OCI-LY7 (cell line): ENCODE measurements around the gene STAMBPL1.

Experiments used
- EZH2phosphoT487 ChIP-seq: fragments of 200-600 bp; sonication (generic); IDR thresholded peaks from 2 replicates; pipeline ENCODE4 v1.6.1; 2018; ENCODE audit warnings: low read depth, borderline replicate concordance, mild to moderate bottlenecking, mixed run types, antibody characterized with exemption, low read length, moderate library complexity, mixed read lengths
- TF ChIP-seq, protein P1 (sequence below): fragments of 200-600 bp; sonication (generic); conservative IDR thresholded peaks from 2 replicates; pipeline ENCODE4 v1.5.1; 2014; ENCODE audit warnings: mild to moderate bottlenecking, antibody characterized with exemption, low read length, moderate library complexity, mixed read lengths

DNA sequence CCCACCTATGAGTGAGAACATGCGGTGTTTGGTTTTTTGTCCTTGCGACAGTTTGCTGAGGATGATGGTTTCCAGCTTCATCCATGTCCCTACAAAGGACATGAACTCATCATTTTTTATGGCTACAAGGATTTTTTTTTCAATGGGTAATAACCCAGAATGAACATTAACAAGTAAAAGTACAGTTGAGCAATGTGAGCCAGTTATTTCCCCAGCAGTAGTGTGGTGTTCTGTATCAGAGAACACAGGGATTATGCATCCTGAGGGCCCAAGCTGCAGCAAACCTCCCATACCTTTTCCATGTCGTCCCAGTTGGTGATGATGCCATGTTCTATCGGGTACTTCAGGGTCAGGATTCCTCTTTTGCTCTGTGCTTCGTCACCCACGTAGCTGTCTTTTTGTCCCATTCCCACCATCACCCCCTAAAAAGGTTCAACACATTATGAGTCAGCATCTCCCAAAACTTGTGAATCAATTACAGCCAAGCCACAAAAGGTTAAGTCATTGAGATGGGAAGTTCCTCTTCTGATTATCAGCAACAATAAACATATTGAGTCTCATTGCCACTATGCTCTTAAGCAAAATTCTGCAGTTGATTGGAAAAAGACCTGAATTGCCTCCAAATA, 67.0 kb downstream of the STAMBPL1 start:
- TF ChIP-seq, protein P1, sequence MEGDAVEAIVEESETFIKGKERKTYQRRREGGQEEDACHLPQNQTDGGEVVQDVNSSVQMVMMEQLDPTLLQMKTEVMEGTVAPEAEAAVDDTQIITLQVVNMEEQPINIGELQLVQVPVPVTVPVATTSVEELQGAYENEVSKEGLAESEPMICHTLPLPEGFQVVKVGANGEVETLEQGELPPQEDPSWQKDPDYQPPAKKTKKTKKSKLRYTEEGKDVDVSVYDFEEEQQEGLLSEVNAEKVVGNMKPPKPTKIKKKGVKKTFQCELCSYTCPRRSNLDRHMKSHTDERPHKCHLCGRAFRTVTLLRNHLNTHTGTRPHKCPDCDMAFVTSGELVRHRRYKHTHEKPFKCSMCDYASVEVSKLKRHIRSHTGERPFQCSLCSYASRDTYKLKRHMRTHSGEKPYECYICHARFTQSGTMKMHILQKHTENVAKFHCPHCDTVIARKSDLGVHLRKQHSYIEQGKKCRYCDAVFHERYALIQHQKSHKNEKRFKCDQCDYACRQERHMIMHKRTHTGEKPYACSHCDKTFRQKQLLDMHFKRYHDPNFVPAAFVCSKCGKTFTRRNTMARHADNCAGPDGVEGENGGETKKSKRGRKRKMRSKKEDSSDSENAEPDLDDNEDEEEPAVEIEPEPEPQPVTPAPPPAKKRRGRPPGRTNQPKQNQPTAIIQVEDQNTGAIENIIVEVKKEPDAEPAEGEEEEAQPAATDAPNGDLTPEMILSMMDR, result no peak
- TF ChIP-seq EZH2phosphoT487, result no peak
